ENCODE results near the gene AGRP.

Gene AGRP

GRCh38 chr16:67437513-67437912, 45.8 kb downstream of the AGRP start:
- Histone ChIP-seq H3K27ac (no peak overlapping the region), H3K27me3 (peaks cover 14% of the 10 kb centered on the region), H3K9me3 (no peaks in the 10 kb centered on the region), H3K4me3 (ENCODE audit: low read depth in 1 of 2, low read length in 1 of 2) (no peak overlapping the region), H3K36me3 (peaks cover 81% of the 10 kb centered on the region), H3K4me1 (ENCODE audit: control insufficient read depth in 1 of 2, insufficient read depth in 1 of 2, low read depth in 1 of 2, low read length in 1 of 2) (no peaks in the 10 kb centered on the region)
- TF ChIP-seq CTCF (IDR thresholded peaks at IDR 0.05): no peak

DNA sequence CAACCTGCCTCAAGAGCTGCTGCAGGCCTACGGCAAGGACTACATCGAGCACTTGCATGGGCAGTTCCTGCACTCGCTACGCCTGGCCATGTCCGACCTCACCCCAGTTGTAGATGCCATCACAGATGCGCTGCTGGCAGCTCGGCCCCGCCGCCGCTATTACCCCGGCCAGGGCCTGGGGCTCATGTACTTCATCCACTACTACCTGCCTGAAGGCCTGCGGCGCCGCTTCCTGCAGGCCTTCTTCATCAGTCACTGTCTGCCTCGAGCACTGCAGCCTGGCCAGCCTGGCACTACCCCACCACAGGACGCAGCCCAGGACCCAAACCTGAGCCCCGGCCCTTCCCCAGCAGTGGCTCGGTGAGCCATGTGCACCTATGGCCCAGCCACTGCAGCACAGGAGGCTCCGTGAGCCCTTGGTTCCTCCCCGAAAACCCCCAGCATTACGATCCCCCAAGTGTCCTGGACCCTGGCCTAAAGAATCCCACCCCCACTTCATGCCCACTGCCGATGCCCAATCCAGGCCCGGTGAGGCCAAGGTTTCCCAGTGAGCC, 46.6 kb downstream of the AGRP start:
- TF ChIP-seq CTCF (IDR thresholded peaks at IDR 0.05): no peak
- Histone ChIP-seq H3K27me3 (peaks cover 22% of the 10 kb centered on the region), H3K36me3 (peaks cover 73% of the 10 kb centered on the region), H3K4me1 (ENCODE audit: control insufficient read depth in 1 of 2, insufficient read depth in 1 of 2, low read depth in 1 of 2, low read length in 1 of 2) (peaks cover 3 to 4% of the 10 kb centered on the region in 2 experiments), H3K27ac (no peak overlapping the region), H3K4me3 (ENCODE audit: low read depth in 1 of 2, low read length in 1 of 2) (no peak overlapping the region), H3K9me3 (no peaks in the 10 kb centered on the region)

DNA sequence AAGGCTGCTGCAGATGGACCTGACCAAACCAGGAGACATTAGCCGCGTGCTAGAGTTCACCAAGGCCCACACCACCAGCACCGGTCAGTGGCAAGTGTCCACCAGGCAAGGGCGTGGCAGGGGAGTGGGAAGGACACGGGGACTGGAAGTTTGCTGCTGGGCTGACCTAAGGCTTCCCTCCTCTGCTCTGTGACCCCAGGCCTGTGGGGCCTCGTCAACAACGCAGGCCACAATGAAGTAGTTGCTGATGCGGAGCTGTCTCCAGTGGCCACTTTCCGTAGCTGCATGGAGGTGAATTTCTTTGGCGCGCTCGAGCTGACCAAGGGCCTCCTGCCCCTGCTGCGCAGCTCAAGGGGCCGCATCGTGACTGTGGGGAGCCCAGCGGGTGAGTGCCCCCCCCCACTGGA, 47.6 kb downstream of the AGRP start:
- H3K4me1 ChIP-seq (ENCODE audit: control insufficient read depth in 1 of 2, insufficient read depth in 1 of 2, low read depth in 1 of 2, low read length in 1 of 2): peaks cover 8 to 12% of the 10 kb centered on the region in 2 experiments
- no peaks in the 10 kb centered on the region for H3K9me3 ChIP-seq
- TF ChIP-seq CTCF (IDR thresholded peaks at IDR 0.05): no peak
- H3K4me3 ChIP-seq (ENCODE audit: low read depth in 1 of 2, low read length in 1 of 2): no peak overlapping the region
- peaks cover 32% of the 10 kb centered on the region for H3K27me3 ChIP-seq
- peaks cover 63% of the 10 kb centered on the region for H3K36me3 ChIP-seq
- H3K27ac ChIP-seq: peak overlapping the region; percentile 64

- peaks cover 57% of the 10 kb centered on the region for H3K27me3 ChIP-seq
- TF ChIP-seq CTCF (IDR thresholded peaks at IDR 0.05): no peak
- H3K4me3 ChIP-seq (ENCODE audit: low read depth in 1 of 2, low read length in 1 of 2): no peak overlapping the region
- H3K27ac ChIP-seq: no peak overlapping the region
- H3K4me1 ChIP-seq (ENCODE audit: control insufficient read depth in 1 of 2, insufficient read depth in 1 of 2, low read depth in 1 of 2, low read length in 1 of 2): peaks cover 15 to 21% of the 10 kb centered on the region in 2 experiments
- peaks cover 38% of the 10 kb centered on the region for H3K36me3 ChIP-seq
- no peaks in the 10 kb centered on the region for H3K9me3 ChIP-seq
Observed at GRCh38 chr16:67433131-67433719, 50.1 kb downstream of the AGRP start.
